NCI-H146 treated with DMSO at 0.1 percent for 48 hours (cell line): ENCODE results near the gene PLEKHG5.
"Not testable (repeated sequence)": the region's sequence is repeated elsewhere in the genome, so short reads cannot be mapped to it uniquely, and the experiment has no call there.

Experiments
- DNase-seq: peaks from one replicate; lab custom pipeline; 2025; ENCODE audit not compliant: unreplicated experiment; lab: John Stamatoyannopoulos, UW

The PLEKHG5 gene

GRCh38 chr1:6497215-6497866 lies 5.9 kb upstream of the PLEKHG5 start:
- no peak for DNase-seq

- no peak for DNase-seq
These were observed 5.4 kb upstream of the PLEKHG5 start for GRCh38 chr1:6496890-6497214.

- no peak for DNase-seq
These were observed 4.9 kb upstream of the PLEKHG5 start for GRCh38 chr1:6496365-6496721.

- DNase-seq = no peak
These were observed 4.3 kb upstream of the PLEKHG5 start for GRCh38 chr1:6495540-6496364.

- no peak for DNase-seq
These were observed 3.6 kb upstream of the PLEKHG5 start for GRCh38 chr1:6495041-6495441.

- DNase-seq = no peak
These were observed 3.2 kb upstream of the PLEKHG5 start for GRCh38 chr1:6494627-6495026.

- DNase-seq = not testable (repeated sequence)
These were observed 2.4 kb upstream of the PLEKHG5 start for GRCh38 chr1:6493834-6494223.

GRCh38 chr1:6491966-6492365 lies 499 bp upstream of the PLEKHG5 start:
- DNase-seq = no peak

- DNase-seq = no peak
These were observed 402 bp downstream of the PLEKHG5 start for GRCh38 chr1:6491081-6491449.

GRCh38 chr1:6490181-6491080 lies 1.0 kb downstream of the PLEKHG5 start:
- DNase-seq = no peak

GRCh38 chr1:6489799-6490180 lies 1.7 kb downstream of the PLEKHG5 start:
- DNase-seq = peak; percentile 10

GRCh38 chr1:6489383-6489765 lies 2.1 kb downstream of the PLEKHG5 start:
- DNase-seq = no peak

GRCh38 chr1:6488602-6489382 lies 2.7 kb downstream of the PLEKHG5 start:
- no peak for DNase-seq

- no peak for DNase-seq
These were observed 3.5 kb downstream of the PLEKHG5 start for GRCh38 chr1:6487804-6488484.

GRCh38 chr1:6486433-6487011 lies 4.9 kb downstream of the PLEKHG5 start:
- peak; percentile 55 for DNase-seq

GRCh38 chr1:6485168-6486101 lies 6.0 kb downstream of the PLEKHG5 start:
- DNase-seq = no peak

GRCh38 chr1:6484826-6485167 lies 6.7 kb downstream of the PLEKHG5 start:
- DNase-seq = no peak

GRCh38 chr1:6483761-6484117 lies 7.7 kb downstream of the PLEKHG5 start:
- no peak for DNase-seq

- no peak for DNase-seq
These were observed 8.3 kb downstream of the PLEKHG5 start for GRCh38 chr1:6483017-6483760.
